Muscle layer of colon (tissue), 2 donors: ENCODE data around the gene POLA1.

Experiments
- H3K27ac ChIP-seq: one replicate; pipeline ENCODE4 v1.7.0; 2013; ENCODE audit warnings: low read depth, mild to moderate bottlenecking, low read length, moderate library complexity
- H3K27me3 ChIP-seq, 2 donors: one replicate each; pipeline ENCODE4 v1.7.0; 2013; ENCODE audit warnings: low read length in 2 of 2, mild to moderate bottlenecking in 2 of 2; ENCODE audit not compliant: insufficient read depth in 2 of 2, control insufficient read depth in 1 of 2
- H3K36me3 ChIP-seq: one replicate; pipeline ENCODE4 v1.7.0; 2013; ENCODE audit warnings: mild to moderate bottlenecking, low read length; ENCODE audit not compliant: insufficient read depth
- H3K4me1 ChIP-seq: one replicate; pipeline ENCODE4 v1.7.0; 2013; ENCODE audit warnings: mild to moderate bottlenecking, low read length; ENCODE audit not compliant: insufficient read depth
- H3K4me3 ChIP-seq, 2 donors: one replicate each; pipeline ENCODE4 v1.7.0; 2013; ENCODE audit warnings: low read length in 2 of 2, low read depth in 1 of 2, mild to moderate bottlenecking in 1 of 2, moderate library complexity in 1 of 2
- H3K9ac ChIP-seq: one replicate; pipeline ENCODE4 v1.7.0; 2013; ENCODE audit warnings: low read length
- H3K9me3 ChIP-seq: one replicate; pipeline ENCODE4 v1.7.0; 2013; ENCODE audit warnings: mild to moderate bottlenecking, low read length
- donor health status: abdominal sarcoma.
- donor health status: Adenocarcinoma of cecum.

The POLA1 gene

GRCh38 chrX:24763989-24764388 lies 70.3 kb downstream of the POLA1 start:
- Histone ChIP-seq H3K36me3 (no peaks in the 10 kb centered on the region), H3K9me3 (no peaks in the 10 kb centered on the region), H3K27me3 (no peaks in the 10 kb centered on the region), H3K27ac (no peak overlapping the region), H3K9ac (no peak overlapping the region), H3K4me1 (peaks cover 5% of the 10 kb centered on the region), H3K4me3 (no peak overlapping the region)

- no peak overlapping the region for H3K9ac ChIP-seq
- no peak overlapping the region for H3K27ac ChIP-seq
- H3K36me3 ChIP-seq = no peaks in the 10 kb centered on the region
Observed at GRCh38 chrX:24767557-24767956, 73.8 kb downstream of the POLA1 start.

GRCh38 chrX:24768556-24768955 lies 74.8 kb downstream of the POLA1 start:
- Histone ChIP-seq H3K4me1 (no peaks in the 10 kb centered on the region), H3K27me3 (peaks cover 0 to 4% of the 10 kb centered on the region in 2 donors), H3K9me3 (no peaks in the 10 kb centered on the region), H3K36me3 (no peaks in the 10 kb centered on the region), H3K27ac (no peak overlapping the region), H3K4me3 (no peak overlapping the region), H3K9ac (no peak overlapping the region)

More at GRCh38 chrX:24767557-24767956, 73.8 kb downstream of the POLA1 start:
- Histone ChIP-seq H3K4me3 (no peak overlapping the region), H3K9me3 (no peaks in the 10 kb centered on the region), H3K4me1 (no peaks in the 10 kb centered on the region), H3K27me3 (peaks cover 0 to 4% of the 10 kb centered on the region in 2 donors)

DNA sequence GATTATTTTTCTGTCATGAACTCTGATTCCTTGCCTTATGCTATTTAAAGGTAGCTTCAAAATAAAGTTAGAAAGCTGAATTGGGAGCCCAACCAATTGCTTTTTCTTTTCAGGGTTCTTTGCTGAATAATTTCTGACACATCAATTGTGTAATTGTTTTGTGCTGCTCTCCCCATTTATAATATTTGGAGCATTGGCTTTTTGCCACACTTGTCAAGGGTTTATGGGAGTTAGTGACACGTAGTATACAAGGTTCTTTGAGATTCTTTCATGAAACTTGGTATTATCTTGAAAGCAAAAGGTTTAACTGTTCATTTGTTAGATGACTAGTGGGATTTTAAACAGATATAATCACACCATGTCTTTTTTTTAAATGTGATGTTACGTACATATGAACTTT lies 80.9 kb downstream of the POLA1 start:
- no peak overlapping the region for H3K27ac ChIP-seq
- H3K9me3 ChIP-seq = no peaks in the 10 kb centered on the region
- peaks cover 5% of the 10 kb centered on the region for H3K4me1 ChIP-seq
- H3K27me3 ChIP-seq = peaks cover 0 to 4% of the 10 kb centered on the region in 2 donors
- no peak overlapping the region for H3K4me3 ChIP-seq
- no peaks in the 10 kb centered on the region for H3K36me3 ChIP-seq
- H3K9ac ChIP-seq = no peak overlapping the region

DNA sequence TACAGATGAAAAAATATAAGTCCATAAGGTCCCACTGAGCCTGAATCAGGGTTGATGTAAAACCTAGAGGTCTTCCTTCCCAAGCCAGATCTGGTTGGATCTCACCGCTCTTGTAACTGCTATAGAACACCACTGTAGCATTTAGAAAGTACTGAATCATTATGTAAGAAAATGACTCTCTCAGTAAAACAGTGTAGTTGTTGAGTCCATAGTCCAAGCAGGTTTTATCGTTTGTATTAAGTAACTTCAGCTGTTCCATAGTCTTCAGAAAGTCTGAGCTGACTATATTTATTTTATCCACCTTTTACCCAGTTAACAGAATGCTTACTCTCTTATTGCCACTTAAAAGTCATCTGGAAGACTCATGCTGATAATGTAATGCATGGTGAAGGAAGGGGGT lies 82.2 kb downstream of the POLA1 start:
- Histone ChIP-seq H3K9me3 (no peaks in the 10 kb centered on the region), H3K9ac (no peak overlapping the region), H3K4me3 (no peak overlapping the region), H3K27me3 (no peaks in the 10 kb centered on the region), H3K27ac (no peak overlapping the region), H3K36me3 (no peaks in the 10 kb centered on the region), H3K4me1 (peaks cover 5% of the 10 kb centered on the region)

GRCh38 chrX:24777660-24778059 lies 83.9 kb downstream of the POLA1 start:
- H3K36me3 ChIP-seq = no peaks in the 10 kb centered on the region
- H3K9ac ChIP-seq = no peak overlapping the region
- H3K9me3 ChIP-seq = no peaks in the 10 kb centered on the region
- H3K27ac ChIP-seq = no peak overlapping the region
- H3K4me1 ChIP-seq = peaks cover 5% of the 10 kb centered on the region
- no peaks in the 10 kb centered on the region for H3K27me3 ChIP-seq
- H3K4me3 ChIP-seq = no peak overlapping the region

GRCh38 chrX:24782011-24782410 lies 88.3 kb downstream of the POLA1 start:
- no peaks in the 10 kb centered on the region for H3K4me1 ChIP-seq

DNA sequence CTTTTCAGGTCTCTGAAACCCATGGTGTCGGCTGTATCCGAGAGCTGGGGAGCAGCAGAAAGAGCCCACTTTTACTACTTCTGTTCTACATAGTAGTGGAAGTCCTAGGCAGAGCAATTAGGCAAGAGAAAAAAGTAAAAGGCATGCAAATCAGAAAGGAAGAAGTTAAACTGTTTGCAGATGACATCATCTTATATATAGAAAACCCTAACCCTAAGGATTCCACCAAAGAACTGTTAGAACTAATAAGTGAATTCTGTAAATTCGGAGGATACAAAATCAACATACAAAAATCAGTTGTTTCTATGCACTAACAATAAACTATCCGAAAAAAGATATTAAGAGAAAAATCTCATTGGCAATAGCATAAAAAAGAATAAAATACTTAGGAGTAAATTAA lies 95.3 kb downstream of the POLA1 start:
- Histone ChIP-seq H3K36me3 (no peaks in the 10 kb centered on the region), H3K9ac (no peak overlapping the region), H3K27me3 (no peaks in the 10 kb centered on the region)

More at GRCh38 chrX:24782011-24782410, 88.3 kb downstream of the POLA1 start:
- Histone ChIP-seq H3K9me3 (no peaks in the 10 kb centered on the region), H3K9ac (no peak overlapping the region), H3K27me3 (no peaks in the 10 kb centered on the region), H3K36me3 (no peaks in the 10 kb centered on the region), H3K4me3 (no peak overlapping the region), H3K27ac (no peak overlapping the region)

DNA sequence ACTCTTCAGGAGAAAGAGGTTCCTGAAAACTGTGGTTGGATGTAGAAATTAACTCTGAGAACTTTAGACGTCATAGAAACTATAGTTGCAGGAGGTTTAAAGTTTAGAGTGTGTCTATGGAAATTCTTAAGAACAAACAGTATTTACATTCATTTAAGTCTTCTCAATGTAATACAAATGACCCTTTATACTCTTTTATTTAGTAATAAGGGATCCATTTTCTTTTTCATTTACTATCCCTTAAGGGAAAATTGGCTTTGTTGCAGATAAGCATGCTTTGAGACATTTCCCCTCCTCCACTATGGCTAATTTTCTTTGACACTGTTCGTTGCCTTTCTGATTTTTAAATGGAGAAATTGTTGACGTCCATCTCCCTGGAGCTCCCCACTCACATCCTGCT lies 96.4 kb downstream of the POLA1 start:
- Histone ChIP-seq H3K27me3 (no peaks in the 10 kb centered on the region), H3K4me3 (no peak overlapping the region), H3K36me3 (no peaks in the 10 kb centered on the region), H3K9me3 (no peaks in the 10 kb centered on the region), H3K9ac (no peak overlapping the region), H3K4me1 (no peaks in the 10 kb centered on the region), H3K27ac (no peak overlapping the region)

More for the DNA sequence above, 95.3 kb downstream of the POLA1 start:
- H3K4me3 ChIP-seq = no peak overlapping the region
- H3K4me1 ChIP-seq = no peaks in the 10 kb centered on the region
- H3K9me3 ChIP-seq = no peaks in the 10 kb centered on the region
- H3K27ac ChIP-seq = no peak overlapping the region

GRCh38 chrX:24796204-24796603 lies 102.5 kb downstream of the POLA1 start:
- no peaks in the 10 kb centered on the region for H3K4me1 ChIP-seq
- H3K27me3 ChIP-seq = no peaks in the 10 kb centered on the region
- no peaks in the 10 kb centered on the region for H3K9me3 ChIP-seq
- H3K27ac ChIP-seq = no peak overlapping the region
- H3K9ac ChIP-seq = no peak overlapping the region
- H3K36me3 ChIP-seq = no peaks in the 10 kb centered on the region
- no peak overlapping the region for H3K4me3 ChIP-seq

- Histone ChIP-seq H3K36me3 (no peaks in the 10 kb centered on the region), H3K4me1 (no peaks in the 10 kb centered on the region), H3K27ac (no peak overlapping the region), H3K27me3 (no peaks in the 10 kb centered on the region), H3K4me3 (no peak overlapping the region), H3K9me3 (no peaks in the 10 kb centered on the region), H3K9ac (no peak overlapping the region)
Observed at GRCh38 chrX:24799078-24799477, 105.4 kb downstream of the POLA1 start.

DNA sequence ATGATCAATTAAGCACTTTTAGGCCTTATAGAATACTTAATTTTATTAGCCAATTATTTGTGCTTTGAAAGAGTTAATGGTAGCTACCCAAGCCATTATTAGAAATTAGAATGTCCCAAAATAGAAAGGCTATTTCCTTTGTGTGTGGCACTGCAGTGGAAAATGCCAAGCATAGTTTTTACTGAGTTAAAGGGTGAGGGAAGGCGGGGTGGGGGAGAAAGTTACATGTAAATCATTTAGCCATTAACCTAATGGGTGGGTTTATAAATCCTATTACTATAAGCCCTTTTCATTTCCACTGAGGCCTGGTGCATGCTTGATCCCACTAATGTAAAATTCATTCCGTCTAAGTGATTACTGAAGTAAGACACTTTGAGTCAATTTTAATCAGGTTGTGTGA lies 105.8 kb downstream of the POLA1 start:
- Histone ChIP-seq H3K27ac (no peak overlapping the region), H3K4me1 (no peaks in the 10 kb centered on the region), H3K27me3 (no peaks in the 10 kb centered on the region), H3K9me3 (no peaks in the 10 kb centered on the region), H3K9ac (no peak overlapping the region), H3K36me3 (no peaks in the 10 kb centered on the region), H3K4me3 (no peak overlapping the region)
